Ovary (tissue), 9 donors: ENCODE data around the gene STXBP4. TPM values are rescaled to one million over a fixed set of nuclear protein-coding genes. Genes with fewer than 3 reads are reported as not detected.

Experiments used
- DNase-seq, 5 donors: peaks; one replicate each; pipeline ENCODE4 v3.0.0-alpha.2; 2019 to 2020
- H3K27ac ChIP-seq, 2 donors: fragments of 200-600 bp; one replicate each; pipeline versions ENCODE4 v1.5.1 to v1.8.0; 2019 to 2022
- H3K27me3 ChIP-seq: fragments of 200-600 bp; one replicate; pipeline ENCODE4 v1.8.0; 2022
- H3K36me3 ChIP-seq: fragments of 200-600 bp; sonication (generic); one replicate; pipeline ENCODE4 v1.5.1; 2019
- H3K4me1 ChIP-seq: one replicate; pipeline ENCODE4 v1.8.1; 2013; ENCODE audit warnings: mild to moderate bottlenecking, moderate library complexity; ENCODE audit not compliant: insufficient read depth
- H3K4me3 ChIP-seq: fragments of 200-600 bp; sonication (generic); one replicate; pipeline ENCODE4 v1.5.1; 2017
- H3K9me3 ChIP-seq, 2 donors: fragments of 200-600 bp in 1 of 2; sonication (generic) in 1 of 2; one replicate each; pipeline versions ENCODE4 v1.5.1 to v1.8.1; 2013 to 2019; ENCODE audit warnings: mild to moderate bottlenecking in 1 of 2, moderate library complexity in 1 of 2
- EP300 ChIP-seq: sonication (generic); formaldehyde crosslinking; IDR thresholded peaks from one replicate; pipeline ENCODE4 v1.6.1; 2017; ENCODE audit warnings: antibody characterized with exemption
- POLR2A ChIP-seq: fragments of 450-650 bp; IDR thresholded peaks from one replicate; pipeline ENCODE4 v1.6.1; 2017; ENCODE audit warnings: antibody characterized with exemption, mild to moderate bottlenecking, moderate library complexity
- WGBS, 3 donors: extraction: QIAGEN DNeasy Blood & Tissue Kit in 1 of 3; methylation state at CpG; one replicate each; pipeline versions ENCODE4 v1.1.5 to v1.1.7; 2013 to 2017; 5-methylcytosine and 5-hydroxymethylcytosine counted together
- intact Hi-C, 4 donors: fragments of 100-400 bp; cut with DNase I; formaldehyde crosslinking; loops; one replicate each; pipeline versions ENCODE4 v1.11.0 to v1.15.1; 2022 to 2023
- polyA plus RNA-seq, 2 donors: library from polyadenylated mRNA; stranded (reverse); fragments of 200-250 nt in 1 of 2; fragments of 350-450 nt in 1 of 2; fragmentation: Illumina TruSeq in 1 of 2; extraction: RNeasy Lipid Tissue Mini Kit (QIAGEN cat#74804) in 1 of 2; gene quantifications; one replicate each; pipeline ENCODE4 v1.2.3, GENCODE V29; 2013 to 2014
- total RNA-seq, 7 donors: library from RNA; depleted of rRNA in 2 of 7; stranded (reverse); fragments of >200 nt in 2 of 7; fragmentation: NEBNext Ultra II Directional in 3 of 7; extraction: Animal tissue kit (Norgen Biotek cat#: 25700) in 3 of 7; gene quantifications; one replicate each; pipeline versions ENCODE4 v1.1.0 to v1.2.4, GENCODE V29; 2016 to 2023
- TF ChIP-seq, protein P1 (sequence below), 3 donors: fragments of 450-650 bp in 2 of 3; fragments of 200-600 bp in 1 of 3; IDR thresholded peaks; one replicate each; pipeline versions ENCODE4 v1.5.1 to v1.8.0; 2016 to 2022; ENCODE audit warnings: antibody characterized with exemption in 3 of 3, mild to moderate bottlenecking in 1 of 3
- donor health status: DM: no; HTN: no; CAD: no; lungs with moderate emphysema.
- donor health status: DM: no; HTN: no; CAD: no.
- donor health status: Bipolar disorder and iron deficiency.
- donor health status: DM: yes; HTN: yes; CAD: no.
- donor health status: DM: no; HTN: no; CAD: no.
- donor health status: DM: yes; HTN: yes; CAD: no.

STXBP4 gene
- total and polyA plus RNA-seq, 9 donors, result 2.4 to 63.1 (median 16.5) TPM

DNA sequence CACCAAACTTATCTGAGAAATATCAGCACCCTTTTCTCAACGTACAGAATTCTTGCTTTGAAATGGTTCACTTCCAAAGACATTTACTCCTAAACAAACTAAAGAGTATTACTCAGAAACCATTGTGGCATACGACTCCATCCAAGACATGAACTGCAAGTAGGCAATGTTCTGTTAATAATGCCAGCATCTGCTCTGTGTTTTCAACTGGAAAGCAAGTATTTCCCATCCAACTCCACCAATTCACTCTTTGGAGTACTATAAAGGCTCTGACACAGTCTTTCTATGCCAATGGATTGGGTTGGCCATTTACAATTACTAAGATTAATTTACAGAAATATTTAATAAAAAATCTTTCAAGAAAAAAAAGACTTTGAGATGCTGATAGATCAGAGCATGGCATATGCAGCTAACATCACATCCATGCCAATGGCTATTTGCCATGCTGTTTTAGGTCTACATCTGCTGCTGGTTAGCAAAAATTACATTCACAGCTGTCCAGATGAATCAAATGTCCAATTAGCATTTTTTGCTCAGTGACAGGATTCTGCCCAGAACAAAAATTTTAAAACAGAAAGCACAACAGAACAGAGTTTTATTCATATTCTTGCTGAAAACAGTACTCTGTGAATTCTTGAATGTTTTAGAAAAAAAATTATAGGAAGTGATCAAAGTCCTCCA is 230.3 kb downstream of the STXBP4 start:
- Histone ChIP-seq H3K27me3 (no peaks in the 10 kb centered on the region), H3K4me3 (no peak overlapping the region), H3K36me3 (no peaks in the 10 kb centered on the region), H3K4me1 (no peaks in the 10 kb centered on the region), H3K27ac (no peak overlapping the region), H3K9me3 (no peaks in the 10 kb centered on the region)
- intact Hi-C loops, result no loop called here
- WGBS, 3 donors, result 72 to 83% (median 80%) methylated on average over 2 of the region's 2 CpGs
- no peak for DNase-seq
- TF ChIP-seq, protein P1, sequence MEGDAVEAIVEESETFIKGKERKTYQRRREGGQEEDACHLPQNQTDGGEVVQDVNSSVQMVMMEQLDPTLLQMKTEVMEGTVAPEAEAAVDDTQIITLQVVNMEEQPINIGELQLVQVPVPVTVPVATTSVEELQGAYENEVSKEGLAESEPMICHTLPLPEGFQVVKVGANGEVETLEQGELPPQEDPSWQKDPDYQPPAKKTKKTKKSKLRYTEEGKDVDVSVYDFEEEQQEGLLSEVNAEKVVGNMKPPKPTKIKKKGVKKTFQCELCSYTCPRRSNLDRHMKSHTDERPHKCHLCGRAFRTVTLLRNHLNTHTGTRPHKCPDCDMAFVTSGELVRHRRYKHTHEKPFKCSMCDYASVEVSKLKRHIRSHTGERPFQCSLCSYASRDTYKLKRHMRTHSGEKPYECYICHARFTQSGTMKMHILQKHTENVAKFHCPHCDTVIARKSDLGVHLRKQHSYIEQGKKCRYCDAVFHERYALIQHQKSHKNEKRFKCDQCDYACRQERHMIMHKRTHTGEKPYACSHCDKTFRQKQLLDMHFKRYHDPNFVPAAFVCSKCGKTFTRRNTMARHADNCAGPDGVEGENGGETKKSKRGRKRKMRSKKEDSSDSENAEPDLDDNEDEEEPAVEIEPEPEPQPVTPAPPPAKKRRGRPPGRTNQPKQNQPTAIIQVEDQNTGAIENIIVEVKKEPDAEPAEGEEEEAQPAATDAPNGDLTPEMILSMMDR (IDR thresholded peaks at IDR 0.05), result no peak
- TF ChIP-seq EP300, result no peak
- no peak for TF ChIP-seq POLR2A

DNA sequence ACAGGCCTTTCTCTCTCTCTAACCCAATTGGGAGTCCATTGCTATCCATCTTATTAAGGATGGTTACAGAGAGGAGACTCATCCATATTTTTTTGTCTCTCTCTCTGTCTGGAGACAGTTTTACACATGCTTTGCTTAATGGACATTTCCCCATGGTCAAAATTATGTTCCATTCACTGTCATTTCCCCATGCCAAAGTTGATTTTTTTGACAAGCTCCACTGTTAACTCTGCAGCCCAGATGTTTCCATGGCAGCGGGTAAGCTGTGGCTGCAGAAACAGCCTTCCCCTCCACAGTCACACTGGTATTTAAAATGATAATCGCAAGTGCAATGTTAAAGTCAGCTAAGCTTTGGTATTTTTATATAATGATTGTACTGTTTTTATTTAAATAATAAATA is 232.3 kb downstream of the STXBP4 start:
- Histone ChIP-seq H3K36me3 (no peaks in the 10 kb centered on the region), H3K27ac (no peak overlapping the region), H3K27me3 (no peaks in the 10 kb centered on the region), H3K4me1 (no peaks in the 10 kb centered on the region), H3K9me3 (no peaks in the 10 kb centered on the region), H3K4me3 (no peak overlapping the region)
- intact Hi-C loops, result no loop called here
- 39 to 77% (median 49%) methylated on average over 2 of the region's 2 CpGs for WGBS, 3 donors
- TF ChIP-seq EP300 (no peak), POLR2A (no peak)
- TF ChIP-seq, protein P1 (IDR thresholded peaks at IDR 0.05), result no peak
- no peak for DNase-seq

DNA sequence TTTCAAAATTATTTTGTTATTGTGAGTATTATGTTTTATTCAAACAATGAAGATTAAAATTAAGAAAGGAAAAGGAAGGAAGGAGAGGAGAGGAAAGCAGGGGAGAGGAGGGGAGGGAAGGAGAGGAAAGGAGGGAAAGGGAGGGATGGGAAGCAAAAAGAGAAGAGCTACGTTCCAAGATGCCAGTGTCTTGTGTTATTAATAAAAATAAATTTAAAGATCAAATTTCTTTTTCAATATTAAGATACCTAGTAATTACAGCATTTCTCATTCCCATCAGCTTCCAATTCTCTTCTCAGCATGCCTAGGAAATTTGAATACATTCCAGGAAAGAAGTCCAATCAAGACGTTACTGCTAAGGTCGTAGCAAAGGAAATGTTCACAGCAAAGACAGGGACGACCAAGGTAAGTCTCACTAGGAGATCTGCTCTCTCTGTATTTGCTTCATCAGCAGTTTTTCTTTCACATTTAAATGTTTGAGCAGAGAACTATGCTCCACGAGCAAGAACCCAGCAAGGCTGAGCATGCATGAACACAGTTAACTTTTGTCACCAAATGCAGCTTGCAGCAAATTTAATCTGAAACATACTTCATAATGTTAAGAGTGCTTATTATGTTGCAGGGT is 232.9 kb downstream of the STXBP4 start:
- intact Hi-C loops, result no loop called here
- Histone ChIP-seq H3K27ac (no peak overlapping the region), H3K36me3 (no peaks in the 10 kb centered on the region), H3K4me3 (no peak overlapping the region), H3K9me3 (no peaks in the 10 kb centered on the region), H3K27me3 (no peaks in the 10 kb centered on the region), H3K4me1 (no peaks in the 10 kb centered on the region)
- DNase-seq, result no peak
- 5 to 12% (median 7%) methylated on average over 5 of the region's 5 CpGs for WGBS, 3 donors
- TF ChIP-seq EP300, result no peak
- no peak for TF ChIP-seq POLR2A
- TF ChIP-seq, protein P1 (IDR thresholded peaks at IDR 0.05), result no peak

DNA sequence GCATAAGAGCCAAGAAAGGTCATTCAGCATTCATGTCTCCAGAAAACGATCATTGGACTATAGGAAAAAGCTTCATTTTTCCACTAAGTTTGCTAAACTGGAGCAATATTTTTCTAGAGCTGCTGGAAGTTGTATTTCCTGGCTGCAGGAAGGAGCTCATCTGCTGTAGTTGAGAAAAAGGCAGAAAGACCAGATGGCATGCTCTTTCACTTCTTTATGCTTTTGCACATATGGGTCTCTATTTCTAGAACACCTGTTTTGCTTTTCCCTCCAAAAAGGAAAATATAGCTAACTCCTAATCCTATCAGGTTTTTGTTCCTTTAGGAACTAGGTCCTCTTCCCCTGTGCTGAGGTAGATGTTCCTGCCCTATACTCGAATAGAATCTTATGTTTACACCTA is 234.3 kb downstream of the STXBP4 start:
- Histone ChIP-seq H3K27ac (no peak overlapping the region), H3K4me3 (no peak overlapping the region), H3K4me1 (no peaks in the 10 kb centered on the region), H3K9me3 (no peaks in the 10 kb centered on the region), H3K27me3 (no peaks in the 10 kb centered on the region), H3K36me3 (no peaks in the 10 kb centered on the region)
- WGBS, 3 donors, result 90 to 94% (median 93%) methylated on average over 2 of the region's 2 CpGs
- no peak for TF ChIP-seq EP300
- TF ChIP-seq POLR2A, result no peak
- TF ChIP-seq, protein P1 (IDR thresholded peaks at IDR 0.05), result no peak
- no peak for DNase-seq
- intact Hi-C loops, result no loop called here
